KOPT-K1 (cell line): ENCODE measurements around the gene LRGUK.

Source experiments
- H3K27ac ChIP-seq: fragments of 200-600 bp; sonication (generic); 2 replicates; pipeline ENCODE4 v1.5.1; 2016; ENCODE audit warnings: antibody characterized with exemption, mild to moderate bottlenecking, low read depth, low read length; ENCODE audit not compliant: poor library complexity, severe bottlenecking
- H3K36me3 ChIP-seq: fragments of 200-600 bp; sonication (generic); 2 replicates; pipeline ENCODE4 v1.5.1; 2017; ENCODE audit warnings: antibody characterized with exemption, mild to moderate bottlenecking, low read length, moderate library complexity; ENCODE audit not compliant: insufficient read depth
- H3K9me3 ChIP-seq: fragments of 200-600 bp; sonication (generic); 2 replicates; pipeline ENCODE4 v1.5.1; 2017; ENCODE audit warnings: antibody characterized with exemption, low read length, mild to moderate bottlenecking; ENCODE audit not compliant: insufficient read depth, poor library complexity, severe bottlenecking

The LRGUK gene

GRCh38 chr7:134113655-134114054 is 13.5 kb upstream of the LRGUK start:
- no peaks in the 10 kb centered on the region for H3K36me3 ChIP-seq
- H3K27ac ChIP-seq: no peak overlapping the region
- H3K9me3 ChIP-seq: no peaks in the 10 kb centered on the region

DNA sequence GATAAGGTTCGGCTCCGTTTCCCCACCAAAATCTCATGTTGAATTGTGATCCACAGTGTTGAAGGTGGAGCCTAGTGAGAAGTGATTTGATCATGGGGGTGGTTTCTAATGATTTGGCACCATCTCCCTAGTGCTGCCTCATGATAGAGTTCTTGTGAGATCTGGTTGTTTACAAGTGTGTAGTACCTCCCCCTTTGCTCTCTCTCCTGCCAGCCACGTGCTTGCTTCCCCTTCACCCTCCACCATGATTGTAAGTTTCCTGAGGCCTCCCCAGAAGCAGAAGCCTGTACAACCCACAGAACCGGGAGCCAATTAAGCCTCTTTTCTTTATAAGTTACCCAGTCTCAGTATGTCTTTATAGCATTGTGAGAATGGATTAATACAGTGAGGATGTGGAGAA is 12.1 kb upstream of the LRGUK start:
- Histone ChIP-seq H3K27ac (no peak overlapping the region), H3K36me3 (no peaks in the 10 kb centered on the region), H3K9me3 (no peaks in the 10 kb centered on the region)

- Histone ChIP-seq H3K27ac (no peak overlapping the region), H3K36me3 (no peaks in the 10 kb centered on the region), H3K9me3 (no peaks in the 10 kb centered on the region)
Measured at GRCh38 chr7:134120405-134120804, 6.7 kb upstream of the LRGUK start.

- no peaks in the 10 kb centered on the region for H3K36me3 ChIP-seq
- H3K9me3 ChIP-seq: no peaks in the 10 kb centered on the region
- H3K27ac ChIP-seq: no peak overlapping the region
Measured at GRCh38 chr7:134121632-134122139, 5.5 kb upstream of the LRGUK start.

DNA sequence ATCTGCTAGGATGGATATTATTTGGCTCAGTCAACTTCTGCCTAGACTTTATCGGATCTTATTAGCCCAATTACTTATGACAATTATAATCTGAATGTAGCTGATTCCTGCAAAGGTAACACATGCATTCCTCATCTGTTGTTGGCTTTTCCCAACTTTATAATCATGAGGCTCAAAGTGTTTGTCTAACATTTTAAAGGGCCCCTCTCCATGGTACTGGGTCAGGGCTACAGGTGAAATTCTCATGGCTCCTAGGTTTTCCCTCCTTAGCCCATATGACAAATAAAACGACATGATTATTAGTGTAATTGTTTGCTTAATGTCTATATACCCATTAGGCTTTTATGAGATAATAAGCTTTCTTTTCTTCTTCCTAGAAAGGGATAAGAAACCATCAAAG is 4.2 kb upstream of the LRGUK start:
- Histone ChIP-seq H3K36me3 (no peaks in the 10 kb centered on the region), H3K27ac (no peak overlapping the region), H3K9me3 (no peaks in the 10 kb centered on the region)

GRCh38 chr7:134126146-134126545 is 994 bp upstream of the LRGUK start:
- no peak overlapping the region for H3K27ac ChIP-seq
- no peaks in the 10 kb centered on the region for H3K9me3 ChIP-seq
- no peaks in the 10 kb centered on the region for H3K36me3 ChIP-seq

DNA sequence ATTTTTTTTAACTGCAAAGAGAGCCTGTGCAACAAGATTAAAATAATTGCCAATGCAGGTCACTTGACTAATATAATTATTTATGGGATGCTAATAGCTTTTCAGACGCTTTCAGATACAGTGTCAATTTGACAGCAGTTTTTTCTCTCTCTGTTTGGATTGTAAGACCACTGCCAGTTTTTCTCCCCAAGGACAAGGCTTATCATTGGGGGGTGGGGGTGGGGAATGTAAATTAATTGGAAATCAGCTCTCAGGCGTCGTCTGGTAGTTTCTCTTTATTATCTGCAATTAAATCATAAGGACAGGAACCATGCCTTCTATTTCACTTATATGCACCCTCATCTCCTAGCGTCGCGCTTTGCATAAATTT is 559 bp upstream of the LRGUK start:
- Histone ChIP-seq H3K36me3 (no peaks in the 10 kb centered on the region), H3K27ac (no peak overlapping the region), H3K9me3 (no peaks in the 10 kb centered on the region)

DNA sequence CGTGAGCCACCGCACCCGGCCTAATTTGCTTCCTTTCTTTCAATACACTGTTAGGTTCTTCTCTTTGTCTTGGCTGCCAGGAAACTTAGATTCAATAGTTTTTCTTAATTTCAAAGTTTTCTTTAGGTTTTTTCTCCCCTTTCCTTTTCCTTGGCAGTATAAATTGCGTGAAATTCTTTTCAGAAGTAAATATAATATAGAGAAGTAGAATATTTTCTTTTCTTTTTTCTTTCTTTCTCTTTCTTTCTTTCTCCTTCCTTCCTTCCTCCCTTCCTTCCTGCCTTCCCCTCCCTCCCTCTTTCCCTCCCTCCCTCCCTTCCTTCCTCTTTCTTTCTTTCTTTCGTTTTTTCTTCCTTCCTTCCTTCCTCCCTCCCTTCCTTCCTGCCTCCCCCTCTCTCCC is 1.7 kb downstream of the LRGUK start:
- no peak overlapping the region for H3K27ac ChIP-seq
- no peaks in the 10 kb centered on the region for H3K36me3 ChIP-seq
- no peaks in the 10 kb centered on the region for H3K9me3 ChIP-seq

- H3K27ac ChIP-seq: no peak overlapping the region
- H3K36me3 ChIP-seq: no peaks in the 10 kb centered on the region
- no peaks in the 10 kb centered on the region for H3K9me3 ChIP-seq
Measured at GRCh38 chr7:134129856-134130523, 2.9 kb downstream of the LRGUK start.

GRCh38 chr7:134134004-134134403 is 6.9 kb downstream of the LRGUK start:
- H3K36me3 ChIP-seq: no peaks in the 10 kb centered on the region
- no peaks in the 10 kb centered on the region for H3K9me3 ChIP-seq
- no peak overlapping the region for H3K27ac ChIP-seq

DNA sequence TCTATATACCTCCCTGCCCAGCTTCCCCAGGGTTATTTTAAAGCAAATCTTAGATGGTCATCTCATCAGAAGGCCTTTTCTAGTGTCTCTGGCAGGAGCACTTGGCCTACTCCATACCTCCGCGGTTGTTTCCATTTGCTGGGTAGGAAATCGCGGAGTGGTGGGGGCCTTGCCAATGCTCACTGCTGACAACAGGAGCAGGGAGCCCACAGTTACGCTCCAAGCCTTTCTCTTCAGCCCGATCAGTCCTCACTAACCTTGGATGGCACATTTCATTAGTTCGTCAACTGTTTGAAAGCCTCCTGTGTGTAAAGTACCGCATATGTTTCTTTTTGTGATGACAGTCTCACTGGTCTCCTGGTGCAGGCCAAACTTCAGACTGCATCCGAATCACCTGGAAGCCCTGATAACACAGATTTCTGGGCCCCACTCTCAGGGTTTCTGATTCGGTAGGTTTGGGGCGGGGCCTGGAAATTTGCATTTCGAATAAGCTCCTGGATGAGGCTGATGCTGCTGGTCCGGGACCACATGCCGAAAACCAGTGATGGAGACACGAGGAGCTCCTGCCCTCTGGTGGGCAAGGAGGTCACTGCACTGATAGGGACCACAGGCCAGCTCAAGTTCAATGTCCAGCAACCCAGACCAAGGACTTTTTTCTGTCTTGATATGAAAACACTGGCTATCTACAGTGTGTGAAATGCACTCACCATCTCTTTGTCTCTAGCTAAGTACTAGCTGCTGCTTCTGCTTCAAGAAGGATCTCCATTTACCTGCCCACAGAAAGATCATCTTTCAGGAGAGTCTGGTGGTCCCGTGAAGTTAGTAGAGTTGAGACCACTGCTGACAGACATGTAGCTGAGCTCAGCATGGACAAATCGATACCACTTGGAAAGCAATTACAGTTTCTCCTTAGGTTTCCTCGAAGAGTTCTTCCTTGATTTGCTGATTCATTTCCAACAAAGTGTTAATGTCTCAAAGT is 14.0 kb downstream of the LRGUK start:
- no peaks in the 10 kb centered on the region for H3K36me3 ChIP-seq
- H3K27ac ChIP-seq: no peak overlapping the region
- H3K9me3 ChIP-seq: no peaks in the 10 kb centered on the region

- no peak overlapping the region for H3K27ac ChIP-seq
- no peaks in the 10 kb centered on the region for H3K9me3 ChIP-seq
- H3K36me3 ChIP-seq: no peaks in the 10 kb centered on the region
Measured at GRCh38 chr7:134141868-134142264, 14.7 kb downstream of the LRGUK start.

- Histone ChIP-seq H3K9me3 (no peaks in the 10 kb centered on the region), H3K36me3 (no peaks in the 10 kb centered on the region), H3K27ac (no peak overlapping the region)
Measured at GRCh38 chr7:134153493-134154136, 26.5 kb downstream of the LRGUK start.

DNA sequence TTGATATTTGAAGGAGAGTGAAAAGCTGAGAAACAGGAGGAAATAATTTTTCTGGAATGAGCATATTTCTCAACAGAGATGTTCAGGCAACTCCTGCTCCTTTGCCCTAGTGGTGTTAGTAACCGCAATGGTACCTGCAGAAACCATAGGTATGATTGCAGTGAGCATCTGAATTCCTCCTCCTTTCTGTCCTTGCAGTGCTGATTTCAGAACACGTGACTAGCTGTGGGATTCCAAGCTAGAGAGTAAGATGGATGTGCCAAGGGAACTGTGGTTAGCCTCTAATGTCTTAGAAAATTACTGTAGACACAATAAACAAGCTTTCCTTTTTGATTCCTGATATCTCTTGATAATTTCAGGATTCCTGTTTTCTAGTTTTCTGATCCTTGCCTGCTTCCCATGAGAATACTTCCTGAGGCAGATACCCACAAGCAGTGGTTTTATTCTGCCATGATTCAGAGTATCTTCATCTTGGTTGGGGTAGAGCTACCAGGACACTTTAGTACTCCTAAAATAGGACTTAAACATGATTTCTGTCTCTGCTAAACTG is 27.5 kb downstream of the LRGUK start:
- Histone ChIP-seq H3K27ac (no peak overlapping the region), H3K36me3 (no peaks in the 10 kb centered on the region), H3K9me3 (no peaks in the 10 kb centered on the region)

- Histone ChIP-seq H3K9me3 (no peaks in the 10 kb centered on the region), H3K27ac (no peak overlapping the region), H3K36me3 (no peaks in the 10 kb centered on the region)
Measured at GRCh38 chr7:134155206-134155605, 28.1 kb downstream of the LRGUK start.
